B cell (primary cell): ENCODE measurements around the gene LRRC66.

ENCODE experiments used
- EZH2 ChIP-seq: IDR thresholded peaks from 2 replicates; pipeline ENCODE4 v1.6.1; 2012; ENCODE audit warnings: borderline replicate concordance, low read depth, mild to moderate bottlenecking, moderate library complexity, low read length; ENCODE audit not compliant: insufficient read depth, poor library complexity, severe bottlenecking
- TF ChIP-seq, protein P1 (sequence below): fragments of 200-600 bp; IDR thresholded peaks from one replicate; pipeline ENCODE4 v1.8.0; 2022; ENCODE audit warnings: antibody characterized with exemption, mild to moderate bottlenecking

DNA sequence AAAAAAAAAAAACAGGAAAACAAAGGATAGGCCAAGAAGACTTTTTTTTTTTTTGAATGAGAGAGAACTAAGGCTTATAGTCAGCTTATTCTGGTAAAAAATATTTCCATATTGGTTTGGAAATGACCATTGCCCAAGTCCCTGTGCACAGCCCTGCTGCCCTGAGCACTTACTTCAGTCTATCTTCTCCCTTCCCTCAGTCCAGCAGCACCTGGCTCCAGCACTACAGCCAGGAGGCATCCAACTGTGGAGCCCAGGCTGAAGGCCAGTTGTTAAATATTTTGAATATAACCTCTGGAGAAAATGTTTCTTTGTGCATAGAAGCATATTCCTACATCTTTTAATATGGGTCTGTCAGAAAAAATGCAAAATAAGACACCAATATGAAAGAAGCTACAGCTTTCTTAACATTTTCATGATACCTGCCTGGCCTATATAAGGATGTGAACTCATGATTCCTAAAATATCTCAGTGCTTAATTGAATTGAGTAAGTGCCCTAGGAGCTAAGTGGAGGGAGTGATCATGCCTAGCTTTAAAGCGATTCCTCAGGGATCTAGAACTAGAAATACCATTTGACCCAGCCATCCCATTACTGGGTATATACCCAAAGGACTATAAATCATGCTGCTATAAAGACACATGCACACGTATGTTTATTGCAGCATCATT is 14.4 kb downstream of the LRRC66 start:
- TF ChIP-seq, protein P1, sequence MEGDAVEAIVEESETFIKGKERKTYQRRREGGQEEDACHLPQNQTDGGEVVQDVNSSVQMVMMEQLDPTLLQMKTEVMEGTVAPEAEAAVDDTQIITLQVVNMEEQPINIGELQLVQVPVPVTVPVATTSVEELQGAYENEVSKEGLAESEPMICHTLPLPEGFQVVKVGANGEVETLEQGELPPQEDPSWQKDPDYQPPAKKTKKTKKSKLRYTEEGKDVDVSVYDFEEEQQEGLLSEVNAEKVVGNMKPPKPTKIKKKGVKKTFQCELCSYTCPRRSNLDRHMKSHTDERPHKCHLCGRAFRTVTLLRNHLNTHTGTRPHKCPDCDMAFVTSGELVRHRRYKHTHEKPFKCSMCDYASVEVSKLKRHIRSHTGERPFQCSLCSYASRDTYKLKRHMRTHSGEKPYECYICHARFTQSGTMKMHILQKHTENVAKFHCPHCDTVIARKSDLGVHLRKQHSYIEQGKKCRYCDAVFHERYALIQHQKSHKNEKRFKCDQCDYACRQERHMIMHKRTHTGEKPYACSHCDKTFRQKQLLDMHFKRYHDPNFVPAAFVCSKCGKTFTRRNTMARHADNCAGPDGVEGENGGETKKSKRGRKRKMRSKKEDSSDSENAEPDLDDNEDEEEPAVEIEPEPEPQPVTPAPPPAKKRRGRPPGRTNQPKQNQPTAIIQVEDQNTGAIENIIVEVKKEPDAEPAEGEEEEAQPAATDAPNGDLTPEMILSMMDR, result no peak
- no peak for TF ChIP-seq EZH2
